GM18507 (cell line): ENCODE data around the gene COL15A1.
"Not testable (repeated sequence)": the region's sequence is repeated elsewhere in the genome, so short reads cannot be mapped to it uniquely, and the experiment has no call there.

Source experiments
- DNase-seq: peaks from one replicate; pipeline ENCODE4 v3.0.0; 2011; ENCODE audit warnings: low read depth; ENCODE audit not compliant: insufficient read length; ENCODE audit errors: extremely low spot score
- FAIRE-seq: peaks from 2 replicates; lab custom pipeline; 2011; peaks lifted over from hg19 to GRCh38; lab: Jason Lieb, UNC

COL15A1 gene

DNA sequence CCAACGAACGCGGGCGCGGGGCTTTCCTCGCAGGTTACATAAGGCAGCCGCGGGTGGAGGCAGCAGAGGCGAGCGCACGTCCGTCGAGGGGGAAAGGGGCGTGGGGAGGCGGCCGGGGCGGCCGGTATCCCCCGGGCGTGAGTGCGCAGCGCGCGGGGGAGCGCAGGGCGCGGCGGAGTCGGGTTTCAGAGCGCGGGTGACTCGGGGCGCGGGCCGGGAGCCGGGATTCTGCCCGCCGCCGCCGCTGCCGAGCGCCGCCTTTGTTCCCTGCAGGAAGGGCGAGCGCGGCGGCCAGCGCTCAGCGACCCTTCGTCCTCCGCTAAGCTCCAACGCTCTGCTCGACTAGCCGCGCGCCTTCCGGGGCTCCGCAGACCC, at the start of gene COL15A1:
TSS of gene COL15A1 (plus strand) at position 226 of the 375 bp plus-strand sequence. CDS start 155 bp downstream, outside the sequence.
- no peak for DNase-seq
- no peak for FAIRE-seq

DNA sequence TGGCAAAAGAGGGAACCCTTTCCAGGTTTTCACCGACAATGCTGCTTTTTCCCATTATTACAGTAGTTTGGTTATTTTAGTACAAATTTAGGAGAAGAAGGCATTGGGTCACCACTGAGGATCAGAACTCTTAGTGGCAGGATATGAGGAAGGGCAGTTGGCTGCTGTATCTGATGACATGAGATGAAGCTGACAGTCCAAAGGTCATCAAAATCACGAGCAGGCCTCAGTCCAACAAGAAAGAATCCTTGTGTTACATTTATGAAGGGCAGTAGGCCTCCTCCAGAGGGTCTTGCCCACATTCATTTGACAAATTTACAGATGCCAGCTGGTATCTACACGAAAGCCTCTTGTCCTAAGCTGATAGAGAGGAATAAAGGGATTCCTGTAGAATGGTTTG, 49.5 kb upstream of the COL15A1 start:
- FAIRE-seq (no peak), DNase-seq (no peak)

DNA sequence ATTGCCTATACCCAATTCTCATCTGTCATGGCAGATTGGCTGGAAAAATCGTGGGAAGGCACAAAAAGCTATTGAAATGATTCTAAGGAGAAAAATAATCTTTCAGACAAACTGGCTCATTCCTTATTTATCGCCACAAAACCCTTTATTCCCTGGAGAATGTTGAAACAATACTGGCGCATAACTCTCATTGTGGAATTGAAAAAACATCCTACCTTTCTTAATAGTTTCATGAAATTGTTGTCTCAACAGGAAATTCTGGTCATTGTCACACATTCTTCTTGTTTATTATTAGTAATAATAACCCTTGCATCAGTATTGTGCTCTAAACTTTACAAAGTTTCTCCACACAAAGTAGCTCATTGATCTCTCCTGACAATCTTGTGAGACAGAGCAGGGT, 48.9 kb upstream of the COL15A1 start:
- DNase-seq, result no peak
- FAIRE-seq, result no peak

- FAIRE-seq (no peak), DNase-seq (no peak)
Observed at GRCh38 chr9:98896632-98897031, 47.1 kb upstream of the COL15A1 start.

DNA sequence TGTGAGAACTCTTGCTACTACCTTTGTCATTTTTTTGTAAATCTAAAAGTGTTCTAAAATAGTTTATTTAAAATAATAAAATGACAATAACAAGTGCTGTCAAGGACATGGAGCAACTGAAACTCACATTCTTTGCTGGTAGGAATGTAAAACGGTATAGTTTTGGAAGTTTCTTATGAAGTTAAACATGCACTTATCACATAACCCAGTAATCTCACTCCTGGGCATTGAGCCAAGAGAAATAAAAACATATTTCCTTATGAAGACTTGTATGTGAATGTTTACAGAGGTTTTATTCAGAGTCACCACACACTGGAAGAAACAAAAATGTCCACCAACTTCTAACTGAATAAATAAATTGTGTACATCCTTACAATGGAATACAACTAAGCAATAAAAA, 46.0 kb upstream of the COL15A1 start:
- FAIRE-seq, result no peak
- DNase-seq, result no peak

GRCh38 chr9:98899408-98900056, 44.2 kb upstream of the COL15A1 start:
- DNase-seq (no peak), FAIRE-seq (no peak)

DNA sequence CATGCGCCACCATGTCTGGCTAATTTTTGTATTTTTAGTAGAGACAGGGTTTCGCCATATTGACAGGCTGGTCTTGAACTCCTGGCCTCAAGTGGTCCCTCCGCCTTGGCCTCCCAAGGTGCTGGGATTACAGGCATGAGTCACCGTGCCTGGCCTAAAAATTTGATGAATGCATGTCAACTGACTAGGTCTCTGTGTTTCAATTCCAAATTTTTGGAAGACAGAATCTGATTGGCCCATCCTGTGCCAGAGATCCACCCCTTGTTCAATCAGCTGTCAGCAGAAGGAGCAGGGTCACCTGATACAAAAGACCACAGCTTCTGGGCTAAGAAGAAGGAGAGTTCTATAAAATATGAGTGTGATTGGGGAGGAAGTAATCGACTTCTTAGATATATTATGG, 43.5 kb upstream of the COL15A1 start:
- no peak for FAIRE-seq
- DNase-seq, result no peak

- FAIRE-seq (no peak), DNase-seq (no peak)
Observed at GRCh38 chr9:98900725-98901124, 43.0 kb upstream of the COL15A1 start.

- not testable (repeated sequence) for DNase-seq, FAIRE-seq
Observed at GRCh38 chr9:98901843-98902242, 41.9 kb upstream of the COL15A1 start.

GRCh38 chr9:98902516-98902915, 41.2 kb upstream of the COL15A1 start:
- no peak for DNase-seq
- FAIRE-seq, result no peak

GRCh38 chr9:98902925-98903324, 40.8 kb upstream of the COL15A1 start:
- no peak for DNase-seq
- FAIRE-seq, result no peak

- DNase-seq (no peak), FAIRE-seq (no peak)
Observed at GRCh38 chr9:98903961-98904411, 39.7 kb upstream of the COL15A1 start.

DNA sequence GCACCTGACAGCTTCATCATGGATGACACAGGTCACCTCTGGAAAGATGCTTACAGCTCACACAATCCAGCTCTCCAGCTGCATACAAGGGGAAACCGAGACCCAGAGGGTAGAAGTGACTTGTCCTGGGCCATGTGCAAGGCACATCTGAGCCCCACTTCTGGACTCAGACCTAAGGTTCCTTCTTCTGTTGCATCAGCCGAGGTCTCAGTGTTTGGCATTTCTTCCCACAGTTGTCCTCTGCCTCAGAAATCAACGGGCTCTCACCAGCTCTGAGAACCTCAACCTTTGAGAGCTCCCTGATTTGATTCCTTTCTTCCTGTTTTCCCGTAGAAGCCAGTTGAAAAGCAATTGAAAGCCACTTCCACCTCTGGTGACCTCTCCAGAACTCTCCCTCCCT, 38.7 kb upstream of the COL15A1 start:
- FAIRE-seq (no peak), DNase-seq (no peak)

- FAIRE-seq (no peak), DNase-seq (no peak)
Observed at GRCh38 chr9:98906273-98907040, 37.2 kb upstream of the COL15A1 start.

- FAIRE-seq (no peak), DNase-seq (no peak)
Observed at GRCh38 chr9:98907055-98907454, 36.7 kb upstream of the COL15A1 start.

DNA sequence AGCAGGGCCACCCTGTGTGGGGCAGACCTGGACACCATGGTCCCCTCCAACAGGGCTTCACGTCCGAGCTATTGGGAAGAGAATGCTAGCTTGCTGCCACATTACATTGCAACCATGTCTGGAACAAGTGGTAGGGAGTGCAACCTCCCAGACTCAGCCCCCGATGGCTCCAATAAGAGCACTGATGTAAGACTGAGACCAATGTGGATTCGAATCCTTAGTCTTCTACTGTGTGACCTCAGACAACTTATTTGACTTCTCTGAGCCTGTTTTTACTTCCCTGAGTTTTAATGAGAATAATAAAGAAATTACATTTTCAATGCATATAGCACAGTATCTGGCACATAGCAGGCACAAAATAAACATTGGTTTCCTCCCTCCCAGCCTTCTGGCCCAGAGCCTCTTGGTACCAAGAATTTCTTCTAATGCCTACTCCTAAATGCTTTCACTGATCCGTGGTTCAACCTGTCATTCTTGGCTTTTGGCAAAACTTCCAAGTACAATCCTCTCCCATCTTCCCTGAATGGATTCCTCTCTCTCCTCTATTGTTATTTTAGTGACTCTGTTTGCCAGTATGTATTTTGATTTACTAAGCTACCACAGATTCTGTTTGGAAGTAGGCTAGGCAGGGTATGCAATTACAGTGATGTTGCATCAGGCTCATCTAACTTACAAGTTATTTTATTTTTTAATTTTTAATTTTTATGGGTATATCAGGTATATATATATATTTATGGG, 34.6 kb upstream of the COL15A1 start:
- no peak for DNase-seq
- FAIRE-seq, result no peak

DNA sequence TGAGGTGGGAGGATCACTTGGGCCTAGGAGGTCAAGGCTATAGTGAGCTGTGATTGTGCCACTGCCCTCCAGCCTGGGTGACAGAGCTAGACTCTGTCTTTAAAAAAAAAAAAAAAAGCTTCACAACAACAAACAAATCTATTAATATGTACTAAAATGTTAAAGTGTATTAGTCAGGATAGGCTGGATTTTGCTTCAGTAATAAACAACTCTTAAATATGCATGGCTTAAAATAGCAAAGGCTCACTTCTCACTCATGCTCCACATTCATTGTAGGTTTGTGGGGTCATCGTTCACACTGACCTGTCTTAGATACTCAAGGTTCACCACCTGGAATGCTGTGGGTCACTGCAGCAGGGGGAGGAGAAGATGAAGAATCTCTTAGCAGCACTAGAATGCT, 33.8 kb upstream of the COL15A1 start:
- DNase-seq (no peak), FAIRE-seq (no peak)

DNA sequence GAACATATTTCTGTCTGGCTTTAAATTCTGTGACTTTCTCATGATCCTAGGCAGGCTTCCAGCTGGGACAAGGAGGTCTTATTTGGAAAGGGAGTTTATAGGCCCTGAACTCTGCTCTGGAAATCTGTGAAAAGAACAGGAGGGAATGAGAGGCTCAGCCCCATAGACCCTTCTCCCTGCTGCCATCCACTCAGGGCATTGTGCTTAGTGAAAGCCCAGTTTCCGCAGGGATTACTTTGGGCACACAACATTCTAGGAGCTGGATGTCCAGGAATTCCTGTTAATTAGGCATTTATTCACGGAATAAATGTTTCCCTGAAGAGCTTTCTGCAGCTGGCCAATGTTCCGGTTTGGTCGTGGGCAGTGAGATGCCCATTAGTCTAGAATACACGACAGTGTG, 32.7 kb upstream of the COL15A1 start:
- DNase-seq (no peak), FAIRE-seq (no peak)

GRCh38 chr9:98911738-98912137, 32.0 kb upstream of the COL15A1 start:
- not testable (repeated sequence) for FAIRE-seq, DNase-seq

DNA sequence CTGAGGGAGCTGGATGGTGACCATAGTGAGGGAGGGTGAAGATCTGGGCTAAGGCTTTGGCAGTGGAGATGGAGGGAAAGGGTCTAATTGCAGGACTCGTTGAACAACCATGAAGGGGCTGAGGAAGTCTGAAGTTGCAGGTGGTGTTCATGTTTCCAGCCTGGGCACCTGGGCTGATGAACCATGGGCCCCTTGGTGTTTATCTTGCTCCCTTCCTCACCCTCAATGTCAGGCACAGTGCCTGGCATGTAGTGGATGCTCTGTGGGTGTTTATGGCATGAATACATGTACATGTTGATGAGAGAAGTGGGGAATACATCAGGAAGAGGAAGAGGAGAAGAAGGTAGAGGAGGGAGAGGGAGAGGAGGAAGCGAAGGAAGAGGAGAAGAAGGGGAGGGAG, 31.3 kb upstream of the COL15A1 start:
- DNase-seq (no peak), FAIRE-seq (no peak)
